Measurements from ENCODE around the gene C19orf81. TPM values are rescaled to one million over a fixed set of nuclear protein-coding genes. Genes with fewer than 3 reads are reported as not detected.

The C19orf81 gene
- total and polyA plus RNA-seq, 9 of the 15 experiments (the other 6 are each of a cell fraction or from before 2014, with no cell fraction given): 2.5 to 42.9 (median 33.0) TPM; not detected in 4

GRCh38 chr19:50679177-50680125 lies 30.2 kb downstream of the C19orf81 start (continued):
- TF ChIP-seq, protein P1, sequence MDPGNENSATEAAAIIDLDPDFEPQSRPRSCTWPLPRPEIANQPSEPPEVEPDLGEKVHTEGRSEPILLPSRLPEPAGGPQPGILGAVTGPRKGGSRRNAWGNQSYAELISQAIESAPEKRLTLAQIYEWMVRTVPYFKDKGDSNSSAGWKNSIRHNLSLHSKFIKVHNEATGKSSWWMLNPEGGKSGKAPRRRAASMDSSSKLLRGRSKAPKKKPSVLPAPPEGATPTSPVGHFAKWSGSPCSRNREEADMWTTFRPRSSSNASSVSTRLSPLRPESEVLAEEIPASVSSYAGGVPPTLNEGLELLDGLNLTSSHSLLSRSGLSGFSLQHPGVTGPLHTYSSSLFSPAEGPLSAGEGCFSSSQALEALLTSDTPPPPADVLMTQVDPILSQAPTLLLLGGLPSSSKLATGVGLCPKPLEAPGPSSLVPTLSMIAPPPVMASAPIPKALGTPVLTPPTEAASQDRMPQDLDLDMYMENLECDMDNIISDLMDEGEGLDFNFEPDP (CRISPR knock-in tag; IDR thresholded peaks at IDR 0.05): no peak
- TF ChIP-seq ZKSCAN3 (CRISPR knock-in tag; IDR thresholded peaks at IDR 0.05): no peak
- TF ChIP-seq, protein P2, sequence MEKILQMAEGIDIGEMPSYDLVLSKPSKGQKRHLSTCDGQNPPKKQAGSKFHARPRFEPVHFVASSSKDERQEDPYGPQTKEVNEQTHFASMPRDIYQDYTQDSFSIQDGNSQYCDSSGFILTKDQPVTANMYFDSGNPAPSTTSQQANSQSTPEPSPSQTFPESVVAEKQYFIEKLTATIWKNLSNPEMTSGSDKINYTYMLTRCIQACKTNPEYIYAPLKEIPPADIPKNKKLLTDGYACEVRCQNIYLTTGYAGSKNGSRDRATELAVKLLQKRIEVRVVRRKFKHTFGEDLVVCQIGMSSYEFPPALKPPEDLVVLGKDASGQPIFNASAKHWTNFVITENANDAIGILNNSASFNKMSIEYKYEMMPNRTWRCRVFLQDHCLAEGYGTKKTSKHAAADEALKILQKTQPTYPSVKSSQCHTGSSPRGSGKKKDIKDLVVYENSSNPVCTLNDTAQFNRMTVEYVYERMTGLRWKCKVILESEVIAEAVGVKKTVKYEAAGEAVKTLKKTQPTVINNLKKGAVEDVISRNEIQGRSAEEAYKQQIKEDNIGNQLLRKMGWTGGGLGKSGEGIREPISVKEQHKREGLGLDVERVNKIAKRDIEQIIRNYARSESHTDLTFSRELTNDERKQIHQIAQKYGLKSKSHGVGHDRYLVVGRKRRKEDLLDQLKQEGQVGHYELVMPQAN (IDR thresholded peaks at IDR 0.05; ENCODE audit: borderline replicate concordance): peak; percentile 77
- no peak for TF ChIP-seq ZNF133 (CRISPR knock-in tag; IDR thresholded peaks at IDR 0.05)
- no peak for TF ChIP-seq ZNF408 (CRISPR knock-in tag; IDR thresholded peaks at IDR 0.05; ENCODE audit: low read depth)
- TF ChIP-seq ZC3H11A (IDR thresholded peaks at IDR 0.05; ENCODE audit: low read depth, low read length): no peak
- no peak for TF ChIP-seq KLF1 (tag; IDR thresholded peaks at IDR 0.05)
- TF ChIP-seq, protein P3, sequence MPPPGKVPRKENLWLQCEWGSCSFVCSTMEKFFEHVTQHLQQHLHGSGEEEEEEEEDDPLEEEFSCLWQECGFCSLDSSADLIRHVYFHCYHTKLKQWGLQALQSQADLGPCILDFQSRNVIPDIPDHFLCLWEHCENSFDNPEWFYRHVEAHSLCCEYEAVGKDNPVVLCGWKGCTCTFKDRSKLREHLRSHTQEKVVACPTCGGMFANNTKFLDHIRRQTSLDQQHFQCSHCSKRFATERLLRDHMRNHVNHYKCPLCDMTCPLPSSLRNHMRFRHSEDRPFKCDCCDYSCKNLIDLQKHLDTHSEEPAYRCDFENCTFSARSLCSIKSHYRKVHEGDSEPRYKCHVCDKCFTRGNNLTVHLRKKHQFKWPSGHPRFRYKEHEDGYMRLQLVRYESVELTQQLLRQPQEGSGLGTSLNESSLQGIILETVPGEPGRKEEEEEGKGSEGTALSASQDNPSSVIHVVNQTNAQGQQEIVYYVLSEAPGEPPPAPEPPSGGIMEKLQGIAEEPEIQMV (tag; conservative IDR thresholded peaks at IDR 0.05; ENCODE audit: low read depth): peak; percentile 68; the same call in 1 of the 2 replicates
- no peak for TF ChIP-seq ZNF551 (CRISPR knock-in tag; IDR thresholded peaks at IDR 0.05)
- TF ChIP-seq ZNF584 (CRISPR knock-in tag; IDR thresholded peaks at IDR 0.05; ENCODE audit: low read depth): no peak
- no peak for TF ChIP-seq GABPA (tag; conservative IDR thresholded peaks at IDR 0.05; ENCODE audit: low read depth)
- TF ChIP-seq, protein P4, sequence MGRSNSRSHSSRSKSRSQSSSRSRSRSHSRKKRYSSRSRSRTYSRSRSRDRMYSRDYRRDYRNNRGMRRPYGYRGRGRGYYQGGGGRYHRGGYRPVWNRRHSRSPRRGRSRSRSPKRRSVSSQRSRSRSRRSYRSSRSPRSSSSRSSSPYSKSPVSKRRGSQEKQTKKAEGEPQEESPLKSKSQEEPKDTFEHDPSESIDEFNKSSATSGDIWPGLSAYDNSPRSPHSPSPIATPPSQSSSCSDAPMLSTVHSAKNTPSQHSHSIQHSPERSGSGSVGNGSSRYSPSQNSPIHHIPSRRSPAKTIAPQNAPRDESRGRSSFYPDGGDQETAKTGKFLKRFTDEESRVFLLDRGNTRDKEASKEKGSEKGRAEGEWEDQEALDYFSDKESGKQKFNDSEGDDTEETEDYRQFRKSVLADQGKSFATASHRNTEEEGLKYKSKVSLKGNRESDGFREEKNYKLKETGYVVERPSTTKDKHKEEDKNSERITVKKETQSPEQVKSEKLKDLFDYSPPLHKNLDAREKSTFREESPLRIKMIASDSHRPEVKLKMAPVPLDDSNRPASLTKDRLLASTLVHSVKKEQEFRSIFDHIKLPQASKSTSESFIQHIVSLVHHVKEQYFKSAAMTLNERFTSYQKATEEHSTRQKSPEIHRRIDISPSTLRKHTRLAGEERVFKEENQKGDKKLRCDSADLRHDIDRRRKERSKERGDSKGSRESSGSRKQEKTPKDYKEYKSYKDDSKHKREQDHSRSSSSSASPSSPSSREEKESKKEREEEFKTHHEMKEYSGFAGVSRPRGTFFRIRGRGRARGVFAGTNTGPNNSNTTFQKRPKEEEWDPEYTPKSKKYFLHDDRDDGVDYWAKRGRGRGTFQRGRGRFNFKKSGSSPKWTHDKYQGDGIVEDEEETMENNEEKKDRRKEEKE (IDR thresholded peaks at IDR 0.05; ENCODE audit: borderline replicate concordance in 1 of 2, control insufficient read depth in 1 of 2, low read depth in 2 of 2, low read length in 1 of 2): no peak
- no peak for TF ChIP-seq TAF1 (IDR thresholded peaks at IDR 0.05; ENCODE audit: control insufficient read depth, extremely low read depth, insufficient read depth, low read length, severe bottlenecking)

Measured in K562 (cell line).